Large intestine (tissue), 3 donors: ENCODE data around the gene VPS37B. TPM values are rescaled to one million over a fixed set of nuclear protein-coding genes. Genes with fewer than 3 reads are reported as not detected.
A peak's percentile ranks its signal among the peaks of the same experiment; 100 is the strongest.
"Not testable (repeated sequence)": the region's sequence is repeated elsewhere in the genome, so short reads cannot be mapped to it uniquely, and the experiment has no call there.

ENCODE experiments used
- DNase-seq, 2 donors: peaks; one replicate each; pipeline versions ENCODE4 v3.0.0 to v3.0.0-alpha.2; 2013
- H3K27ac ChIP-seq: one replicate; pipeline ENCODE4 v1.5.1; 2013; ENCODE audit warnings: low read length
- H3K27me3 ChIP-seq: 2 replicates; pipeline ENCODE4 v1.6.1; 2013; ENCODE audit warnings: low read length; ENCODE audit not compliant: control insufficient read depth, insufficient read depth
- H3K36me3 ChIP-seq: 2 replicates; pipeline ENCODE4 v1.6.1; 2013; ENCODE audit warnings: low read length; ENCODE audit not compliant: control insufficient read depth, insufficient read depth
- H3K4me1 ChIP-seq: one replicate; pipeline ENCODE4 v1.6.1; 2013; ENCODE audit warnings: low read length; ENCODE audit not compliant: control insufficient read depth, insufficient read depth
- H3K4me3 ChIP-seq: one replicate; pipeline ENCODE4 v1.5.1; 2013; ENCODE audit warnings: low read length
- H3K9me3 ChIP-seq: one replicate; pipeline ENCODE4 v1.6.1; 2013; ENCODE audit warnings: mild to moderate bottlenecking, low read depth, low read length, moderate library complexity; ENCODE audit not compliant: control insufficient read depth
- WGBS: methylation state at CpG from one replicate; pipeline ENCODE4 v1.1.5; 2013; ENCODE audit warnings: low lambda C conversion rate; ENCODE audit not compliant: insufficient coverage; 5-methylcytosine and 5-hydroxymethylcytosine counted together
- polyA plus RNA-seq: library from polyadenylated mRNA; unstranded; fragments of 120-200 nt; gene quantifications from one replicate; pipeline ENCODE4 v1.2.1, GENCODE V29; 2013

Gene VPS37B
- polyA plus RNA-seq, 1 donor, result 26.5 TPM

DNA sequence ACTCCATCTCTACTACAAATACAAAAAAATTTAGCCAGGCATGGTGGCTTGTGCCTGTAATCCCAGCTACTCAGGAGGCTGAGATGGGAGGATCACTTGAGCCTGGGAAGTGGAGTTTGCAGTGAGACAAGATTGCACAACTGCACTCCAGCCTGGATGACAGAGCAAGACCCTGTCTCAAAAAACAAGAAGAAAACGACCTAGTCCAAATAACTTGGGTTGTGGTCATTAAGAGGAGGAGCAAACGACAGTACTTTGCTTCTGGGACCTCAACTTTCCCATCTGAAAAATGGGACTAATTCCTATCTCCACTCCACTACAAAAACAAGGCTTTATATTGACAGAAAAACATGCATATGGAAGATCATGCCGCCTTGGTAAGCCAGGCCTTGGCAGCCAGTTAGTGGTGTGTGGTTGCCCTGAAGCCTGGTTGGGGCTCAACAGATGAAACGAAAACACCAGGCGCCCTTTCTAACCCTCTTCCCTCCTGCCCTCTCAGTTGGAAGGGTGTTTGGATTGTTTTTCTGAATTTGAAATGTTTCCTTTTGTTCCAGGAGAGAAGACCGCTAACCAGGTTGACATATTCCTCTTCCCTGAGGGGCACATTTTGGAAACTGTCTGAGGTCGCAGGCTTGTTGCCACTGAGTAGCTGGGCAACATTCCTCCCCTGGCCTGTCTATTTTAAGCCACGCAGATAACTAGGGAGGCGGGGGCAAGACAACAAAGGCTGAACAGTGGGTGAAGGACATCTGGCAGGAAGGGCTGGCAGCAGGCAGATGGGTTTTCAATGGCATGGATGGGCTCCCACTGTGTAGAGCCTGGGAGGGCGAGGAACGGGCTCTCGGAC, 13.7 kb upstream of the VPS37B start:
- H3K27me3 ChIP-seq, result no peaks in the 10 kb centered on the region
- H3K27ac ChIP-seq, result no peak overlapping the region
- no peaks in the 10 kb centered on the region for H3K4me1 ChIP-seq

DNA sequence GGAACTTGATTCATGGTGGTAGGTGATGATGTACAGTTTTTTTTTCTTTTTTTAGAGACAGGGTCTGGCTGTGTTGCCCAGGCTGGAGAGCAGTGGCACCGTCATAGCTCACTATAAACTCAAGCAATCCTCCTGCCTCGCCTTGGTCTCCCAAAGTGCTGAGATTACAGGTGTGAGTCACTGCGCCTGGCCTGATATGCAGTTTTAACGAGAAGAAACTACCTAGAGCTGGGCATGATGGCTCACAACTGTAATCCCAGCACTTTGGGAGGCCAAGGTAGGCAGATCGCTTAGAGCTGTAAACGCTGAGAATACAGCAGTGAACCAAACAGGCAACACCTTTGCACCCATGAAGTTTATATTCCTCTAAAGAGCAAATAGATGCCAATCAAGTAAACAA, 13.0 kb upstream of the VPS37B start:
- WGBS, result 80% methylated on average over 1 of the region's 6 CpGs

More for the DNA sequence above, 13.7 kb upstream of the VPS37B start:
- Histone ChIP-seq H3K9me3 (no peaks in the 10 kb centered on the region), H3K36me3 (no peaks in the 10 kb centered on the region), H3K4me3 (no peak overlapping the region)
- DNase-seq, result no peak
- no CpG with 5 or more reads among the region's 12 CpGs for WGBS

DNA sequence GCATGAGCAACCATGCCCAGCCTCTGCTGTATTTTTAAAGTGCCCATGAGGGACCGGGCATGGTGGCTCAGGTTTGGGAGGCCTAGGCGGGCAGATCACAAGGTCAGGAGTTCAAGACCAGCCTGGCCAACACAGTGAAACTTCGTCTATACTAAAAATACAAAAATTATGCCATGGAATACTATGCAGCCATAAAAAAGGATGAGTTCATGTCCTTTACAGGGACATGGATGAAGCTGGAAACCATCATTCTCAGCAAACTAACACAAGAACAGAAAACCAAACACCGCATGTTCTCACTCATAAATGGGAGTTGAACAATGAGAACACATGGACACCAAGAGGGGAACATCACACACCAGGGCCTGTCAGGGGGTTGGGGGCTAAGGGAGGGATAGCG, 9.3 kb upstream of the VPS37B start:
- DNase-seq, result not testable (repeated sequence)

More for the DNA sequence above, 13.0 kb upstream of the VPS37B start:
- Histone ChIP-seq H3K36me3 (no peaks in the 10 kb centered on the region), H3K4me1 (no peaks in the 10 kb centered on the region), H3K4me3 (no peak overlapping the region), H3K27ac (no peak overlapping the region), H3K27me3 (no peaks in the 10 kb centered on the region), H3K9me3 (no peaks in the 10 kb centered on the region)
- DNase-seq, result no peak

DNA sequence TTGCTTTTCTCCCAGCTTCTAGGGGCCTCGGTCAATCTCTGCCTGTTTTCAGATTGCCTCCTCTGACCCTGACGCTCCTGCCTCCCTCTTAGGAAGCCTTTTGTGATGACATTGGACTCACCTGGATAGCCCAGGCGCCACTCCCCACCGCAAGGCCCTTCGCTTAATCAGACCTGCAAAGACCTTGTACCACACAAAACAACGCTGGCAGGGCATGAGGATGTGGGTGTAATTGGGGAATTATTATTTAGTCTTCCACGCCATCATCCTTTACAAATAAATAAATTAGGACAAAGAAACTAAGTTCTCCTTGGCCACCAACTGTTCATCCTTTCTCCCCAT, 7.7 kb upstream of the VPS37B start:
- Histone ChIP-seq H3K27me3 (no peaks in the 10 kb centered on the region), H3K4me3 (no peak overlapping the region), H3K36me3 (no peaks in the 10 kb centered on the region), H3K27ac (peak overlapping the region; percentile 69), H3K4me1 (peaks cover 7% of the 10 kb centered on the region), H3K9me3 (no peaks in the 10 kb centered on the region)
- no CpG with 5 or more reads among the region's 7 CpGs for whole genome bisulfite sequencing
- no peak for DNase-seq

More for the DNA sequence above, 9.3 kb upstream of the VPS37B start:
- not testable (repeated sequence) for H3K4me3 ChIP-seq, H3K27me3 ChIP-seq, H3K9me3 ChIP-seq, H3K4me1 ChIP-seq, H3K36me3 ChIP-seq, H3K27ac ChIP-seq
- no CpG with 5 or more reads among the region's 5 CpGs for WGBS

DNA sequence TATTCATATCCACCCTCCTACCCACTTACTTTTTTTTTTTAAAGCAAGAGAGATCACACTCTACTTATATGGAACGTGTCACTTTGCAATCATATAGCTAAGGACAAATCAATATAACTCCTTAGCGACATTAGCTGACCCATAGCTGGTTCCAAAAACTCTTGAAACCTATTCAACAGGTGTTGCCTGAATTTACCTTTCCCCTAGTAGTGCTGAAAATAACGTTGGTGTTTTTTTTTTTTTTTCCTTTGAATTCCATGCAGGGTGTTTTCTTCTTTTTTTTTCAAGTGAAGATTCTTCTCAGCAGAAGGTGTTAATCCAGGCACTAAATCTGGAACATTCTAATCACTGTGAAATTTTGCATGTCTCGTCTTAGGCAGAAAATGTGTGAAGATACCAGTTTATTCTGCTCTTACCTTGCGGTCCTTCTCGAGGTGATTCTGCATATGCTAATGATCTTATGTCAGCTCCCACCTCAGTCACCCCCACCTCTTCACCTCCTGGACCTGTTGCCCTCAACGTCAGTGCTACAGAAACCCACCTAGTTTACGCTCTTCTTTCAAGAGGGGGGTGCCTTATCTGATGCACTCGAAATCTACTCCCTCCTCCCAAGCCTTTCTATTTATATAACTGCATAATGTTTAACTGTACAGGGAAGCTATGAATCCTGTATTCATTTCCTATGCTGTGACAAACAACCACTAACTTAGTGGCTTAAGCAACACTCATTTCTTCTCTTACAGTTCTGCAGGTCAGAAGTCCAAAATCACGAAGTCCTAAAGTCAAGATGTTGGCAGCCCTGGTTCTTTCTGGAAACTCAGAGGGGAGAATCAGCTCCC, 7.1 kb upstream of the VPS37B start:
- H3K9me3 ChIP-seq, result no peaks in the 10 kb centered on the region
- H3K27ac ChIP-seq, result peak overlapping the region; percentile 69
- H3K4me3 ChIP-seq, result no peak overlapping the region
- 45% methylated on average over 4 of the region's 10 CpGs for WGBS
- H3K27me3 ChIP-seq, result no peaks in the 10 kb centered on the region
- H3K4me1 ChIP-seq, result peaks cover 7% of the 10 kb centered on the region
- H3K36me3 ChIP-seq, result no peaks in the 10 kb centered on the region
- DNase-seq, result peak in 1 of 2 donors; percentile 79

DNA sequence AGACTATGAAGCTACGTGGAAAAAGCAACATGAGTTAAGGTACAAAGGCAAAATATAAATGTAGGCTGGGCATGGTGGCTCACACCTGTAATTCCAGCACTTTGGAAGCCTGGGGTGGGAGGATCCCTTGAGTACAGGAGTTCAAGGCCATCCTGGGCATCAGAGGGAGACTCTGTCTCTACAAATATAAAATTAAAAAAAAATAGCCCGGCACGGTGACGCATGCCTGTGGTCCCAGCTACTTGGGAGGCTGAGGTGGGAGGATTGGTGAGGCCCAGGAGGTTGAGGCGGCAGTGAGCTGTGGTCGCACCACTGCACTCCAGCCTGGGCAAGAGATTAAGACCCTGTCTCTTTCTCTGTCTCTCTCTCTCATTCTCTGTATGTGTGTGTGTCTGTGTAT, 4.0 kb upstream of the VPS37B start:
- no peak for DNase-seq
- H3K36me3 ChIP-seq, result no peaks in the 10 kb centered on the region
- no peaks in the 10 kb centered on the region for H3K9me3 ChIP-seq
- no peaks in the 10 kb centered on the region for H3K27me3 ChIP-seq
- H3K4me3 ChIP-seq, result no peak overlapping the region
- H3K27ac ChIP-seq, result no peak overlapping the region
- peaks cover 13% of the 10 kb centered on the region for H3K4me1 ChIP-seq
- WGBS, result 100% methylated on average over 1 of the region's 6 CpGs

DNA sequence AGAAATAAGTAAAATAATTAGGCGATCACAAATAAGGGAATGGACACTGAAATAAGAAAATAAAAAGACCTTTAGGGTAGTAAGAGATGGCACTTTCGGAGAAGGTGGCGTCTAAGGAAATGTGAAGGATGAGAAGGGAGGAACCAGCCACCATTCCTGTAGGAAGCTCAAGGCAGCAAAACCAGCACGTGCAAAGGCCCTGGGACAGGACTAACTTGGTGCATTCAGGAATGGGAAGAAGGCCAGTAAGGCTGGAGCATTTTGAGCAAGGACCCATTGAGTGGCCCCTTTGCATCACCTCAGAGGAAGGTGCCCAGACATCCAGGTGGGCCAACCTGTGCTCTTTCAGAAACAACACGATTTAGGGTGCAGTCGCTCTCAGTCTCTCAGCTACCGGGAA, 738 bp upstream of the VPS37B start:
- Histone ChIP-seq H3K27ac (no peak overlapping the region), H3K4me3 (no peak overlapping the region), H3K27me3 (no peaks in the 10 kb centered on the region), H3K9me3 (no peaks in the 10 kb centered on the region), H3K4me1 (peaks cover 31% of the 10 kb centered on the region), H3K36me3 (no peaks in the 10 kb centered on the region)
- no peak for DNase-seq
- 100% methylated on average over 3 of the region's 7 CpGs for WGBS

DNA sequence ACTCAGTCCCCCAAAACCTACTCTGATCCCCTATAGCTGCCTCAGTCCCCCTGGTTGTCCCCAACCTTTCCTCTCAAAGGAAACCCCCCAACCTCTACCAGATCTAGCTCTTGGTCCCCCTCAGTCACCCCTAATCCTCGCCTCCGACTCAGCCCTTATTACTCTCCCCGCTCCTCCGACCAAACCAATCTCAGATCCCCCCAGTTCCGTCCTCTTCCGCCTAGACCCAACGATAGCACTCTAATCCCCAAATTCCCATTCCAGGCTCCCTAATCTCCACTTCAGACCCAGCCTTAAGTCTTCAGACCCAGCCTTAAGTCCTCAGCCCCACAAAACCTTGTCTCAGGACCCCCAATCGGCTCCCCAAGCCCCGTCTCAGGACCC, 612 bp downstream of the VPS37B start:
- peak overlapping the region; percentile 95 for H3K4me3 ChIP-seq
- no peaks in the 10 kb centered on the region for H3K36me3 ChIP-seq
- peaks cover 41% of the 10 kb centered on the region for H3K4me1 ChIP-seq
- peak in 1 of 2 donors; percentile 50 for DNase-seq
- H3K27ac ChIP-seq, result peak overlapping the region; percentile 91
- WGBS, result 0% methylated on average over 2 of the region's 9 CpGs
- H3K9me3 ChIP-seq, result no peaks in the 10 kb centered on the region
- no peaks in the 10 kb centered on the region for H3K27me3 ChIP-seq

DNA sequence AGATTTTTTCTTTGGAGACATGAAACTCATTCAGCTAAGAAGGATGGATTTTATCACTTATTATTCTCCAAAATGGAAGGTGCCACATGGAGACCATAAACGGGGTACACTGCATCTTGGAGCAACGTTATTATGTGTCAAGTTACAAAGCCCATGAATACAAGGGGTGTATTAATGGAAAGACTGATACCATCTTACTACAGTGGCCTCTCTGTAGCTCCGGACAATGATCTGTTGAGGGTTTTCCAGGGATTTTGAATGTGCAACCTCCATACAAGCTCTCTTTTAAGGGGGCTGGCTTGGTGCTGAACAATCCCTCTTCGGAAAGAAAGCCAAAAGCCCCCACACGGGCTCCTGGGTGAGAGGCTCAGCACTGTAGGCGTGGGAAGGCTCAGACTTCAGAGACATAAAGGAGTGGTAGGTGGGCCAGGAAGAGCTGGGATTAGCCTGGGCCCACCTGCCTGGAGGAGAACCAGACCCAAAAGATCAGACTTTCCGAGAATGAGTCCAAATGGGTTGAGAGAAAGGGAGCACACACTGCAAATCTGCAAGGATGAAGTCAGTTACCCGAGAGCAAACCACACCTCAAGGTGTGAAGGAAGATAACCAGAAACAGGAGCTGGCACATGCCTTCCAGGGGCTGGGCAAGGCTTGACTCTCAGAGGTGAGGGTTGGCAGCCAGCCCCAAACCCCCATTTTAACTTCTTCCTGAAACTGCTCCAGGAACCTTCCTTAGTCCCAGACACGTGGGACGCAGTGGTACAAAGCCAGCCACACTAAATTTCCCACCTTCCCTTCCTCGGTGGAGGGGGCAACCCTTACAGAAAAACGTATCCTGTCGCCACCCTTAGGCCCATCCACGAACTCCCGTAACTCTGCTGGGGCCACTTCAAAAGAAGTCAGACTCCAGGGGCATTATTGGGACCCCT, 1.5 kb downstream of the VPS37B start:
- H3K36me3 ChIP-seq, result no peaks in the 10 kb centered on the region
- H3K27ac ChIP-seq, result peak overlapping the region; percentile 91
- H3K9me3 ChIP-seq, result no peaks in the 10 kb centered on the region
- no peaks in the 10 kb centered on the region for H3K27me3 ChIP-seq
- WGBS, result 50% methylated on average over 1 of the region's 15 CpGs
- peak in 1 of 2 donors; percentile 58 for DNase-seq
- H3K4me3 ChIP-seq, result peak overlapping the region; percentile 95
- peaks cover 44% of the 10 kb centered on the region for H3K4me1 ChIP-seq
